ENCODE measurements around the gene TFB2M.
"Not testable (repeated sequence)": the region's sequence is repeated elsewhere in the genome, so short reads cannot be mapped to it uniquely, and the experiment has no call there.

The TFB2M gene

DNA sequence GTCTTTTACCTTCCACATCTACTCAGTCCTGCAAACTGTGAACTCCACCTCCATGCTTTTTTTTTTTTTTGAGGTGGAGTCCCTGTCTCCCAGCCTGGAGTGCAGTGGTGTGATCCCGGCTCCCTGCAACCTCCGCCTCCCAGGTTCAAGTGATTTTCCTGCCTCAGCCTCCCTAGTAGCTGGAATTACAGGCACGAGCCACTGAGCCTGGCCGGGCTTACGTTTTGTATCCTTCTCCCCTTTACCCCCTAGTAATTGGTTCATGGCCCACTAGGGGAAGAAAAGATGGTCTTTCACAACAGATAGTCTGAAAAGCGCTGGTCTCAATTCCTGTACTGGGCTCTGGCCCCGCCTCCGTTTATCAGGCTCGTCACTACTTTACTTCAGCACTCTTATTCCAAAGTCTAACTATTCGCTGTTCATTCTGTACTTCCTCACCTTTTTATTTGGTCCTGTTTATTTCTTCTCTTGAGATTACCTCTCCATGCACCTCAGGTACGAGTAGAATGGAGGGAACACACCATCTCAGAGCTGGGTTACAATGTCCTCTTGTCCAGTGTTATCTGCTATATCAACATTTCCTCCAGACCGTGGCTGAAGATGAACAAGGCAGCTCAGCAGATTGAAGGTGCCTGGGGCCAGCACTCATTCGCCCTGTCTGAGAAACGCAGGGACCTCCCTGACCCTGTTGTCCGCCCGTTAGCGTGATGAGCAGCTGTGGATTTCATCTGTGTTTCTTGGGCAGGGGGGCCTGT, 16.4 kb upstream of the TFB2M start:
- no peak for DNase-seq

GRCh38 chr1:246580497-246581370, 14.7 kb upstream of the TFB2M start:
- no peak for DNase-seq

- no peak for DNase-seq
Measured at GRCh38 chr1:246579818-246580217, 13.8 kb upstream of the TFB2M start.

DNA sequence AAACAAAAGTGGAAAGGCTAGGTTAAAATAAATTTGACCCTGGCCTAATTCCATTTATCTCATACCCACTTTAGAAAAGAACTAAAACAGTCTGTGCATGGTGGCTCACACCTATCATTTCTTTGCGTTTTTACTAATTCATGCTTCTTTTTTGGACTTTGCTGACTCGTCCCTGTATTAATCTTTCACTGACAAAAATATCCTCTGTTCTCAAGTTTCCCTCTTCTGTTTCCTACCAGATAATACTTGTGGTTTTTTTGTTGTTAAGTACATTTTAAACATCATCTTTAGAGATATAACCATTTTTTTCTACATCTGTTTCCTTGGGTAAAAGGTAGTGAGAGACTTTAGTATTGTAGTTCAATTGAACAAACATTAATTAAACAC, 11.7 kb upstream of the TFB2M start:
- no peak for DNase-seq

DNA sequence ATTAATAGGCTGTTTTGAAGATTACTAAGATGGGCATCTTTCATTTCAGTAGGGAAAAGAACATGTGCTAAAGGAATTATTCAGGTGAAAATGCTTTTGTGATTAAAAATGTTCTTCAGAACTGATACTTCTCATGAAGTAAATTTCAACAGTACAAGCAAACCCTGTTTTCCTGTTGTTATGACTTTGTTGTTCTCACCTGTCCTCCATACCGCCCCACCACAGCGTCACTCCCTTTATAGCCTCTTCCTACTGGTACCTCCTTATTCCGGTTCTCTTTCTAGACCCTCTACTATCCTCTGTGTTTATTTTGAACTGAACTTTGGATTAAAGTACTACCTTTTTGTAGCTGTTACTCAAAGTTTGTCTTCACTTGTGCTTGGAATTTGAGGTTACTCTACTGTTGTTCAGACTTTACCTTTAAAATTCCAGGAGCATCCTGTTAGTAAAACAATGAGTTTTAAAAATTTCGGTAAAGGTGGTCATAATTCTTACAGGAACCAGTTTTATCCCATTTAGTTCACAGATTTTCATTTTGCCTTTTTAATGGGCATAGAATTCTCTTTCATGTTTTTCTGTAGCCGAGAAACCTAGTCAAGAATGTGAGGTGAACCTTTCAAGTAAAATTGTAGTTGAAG, 11.1 kb upstream of the TFB2M start:
- DNase-seq = no peak

DNA sequence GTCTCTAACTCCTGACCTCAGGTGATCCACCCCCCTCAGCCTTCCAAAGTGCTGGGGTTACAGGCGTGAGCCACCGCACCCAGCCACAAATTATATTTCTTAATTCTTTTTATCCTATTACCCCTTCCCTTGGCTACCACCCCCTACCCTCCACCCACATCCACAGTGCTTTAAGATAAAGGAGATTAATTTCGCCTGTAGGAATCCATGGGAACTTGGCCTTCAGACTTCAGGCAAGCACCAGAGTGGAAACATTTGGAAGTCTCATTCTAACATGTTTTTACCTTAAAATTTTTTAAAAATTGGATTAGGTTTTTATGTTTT, 10.6 kb upstream of the TFB2M start:
- no peak for DNase-seq

DNA sequence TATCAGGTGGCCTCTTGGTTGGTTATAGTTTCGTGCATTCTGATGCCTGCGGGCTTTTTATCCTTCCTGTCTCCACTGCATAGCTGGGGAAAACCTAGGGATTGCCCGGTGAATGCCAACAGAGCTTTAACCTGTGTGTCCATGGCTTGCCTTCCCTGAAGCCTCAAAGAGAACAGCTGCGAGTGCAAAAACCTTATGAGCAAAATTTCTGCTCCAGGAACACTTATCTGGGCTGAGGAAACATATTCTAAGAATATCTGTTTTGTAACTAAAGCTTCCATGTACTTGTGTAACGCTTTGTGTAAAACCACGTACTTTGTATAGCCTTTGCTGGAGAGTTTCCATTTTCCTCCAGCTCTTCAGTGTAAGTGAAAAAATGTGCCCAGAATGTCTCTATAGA, 7.4 kb upstream of the TFB2M start:
- DNase-seq = no peak

- DNase-seq = no peak
Measured at GRCh38 chr1:246572785-246573184, 6.7 kb upstream of the TFB2M start.

DNA sequence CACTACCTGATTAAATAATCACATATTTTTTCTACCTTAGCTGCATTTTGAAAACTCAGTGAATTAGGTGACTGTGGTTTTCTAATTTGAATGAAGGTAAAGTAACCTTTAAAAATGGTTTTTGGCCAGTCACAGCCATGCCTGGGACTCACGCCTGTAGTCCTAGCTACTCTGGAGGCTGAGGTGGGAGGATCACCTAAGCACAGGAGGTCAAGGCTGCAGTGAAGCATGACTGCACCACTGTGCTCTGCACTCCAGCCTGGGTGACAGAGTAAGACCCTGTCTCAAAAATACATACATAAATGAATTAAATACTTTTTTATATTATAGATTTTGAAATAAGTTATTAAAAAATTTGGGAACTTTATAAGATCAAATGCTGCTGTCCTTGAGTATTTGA, 5.9 kb upstream of the TFB2M start:
- no peak for DNase-seq

GRCh38 chr1:246571309-246571708, 5.2 kb upstream of the TFB2M start:
- not testable (repeated sequence) for DNase-seq

DNA sequence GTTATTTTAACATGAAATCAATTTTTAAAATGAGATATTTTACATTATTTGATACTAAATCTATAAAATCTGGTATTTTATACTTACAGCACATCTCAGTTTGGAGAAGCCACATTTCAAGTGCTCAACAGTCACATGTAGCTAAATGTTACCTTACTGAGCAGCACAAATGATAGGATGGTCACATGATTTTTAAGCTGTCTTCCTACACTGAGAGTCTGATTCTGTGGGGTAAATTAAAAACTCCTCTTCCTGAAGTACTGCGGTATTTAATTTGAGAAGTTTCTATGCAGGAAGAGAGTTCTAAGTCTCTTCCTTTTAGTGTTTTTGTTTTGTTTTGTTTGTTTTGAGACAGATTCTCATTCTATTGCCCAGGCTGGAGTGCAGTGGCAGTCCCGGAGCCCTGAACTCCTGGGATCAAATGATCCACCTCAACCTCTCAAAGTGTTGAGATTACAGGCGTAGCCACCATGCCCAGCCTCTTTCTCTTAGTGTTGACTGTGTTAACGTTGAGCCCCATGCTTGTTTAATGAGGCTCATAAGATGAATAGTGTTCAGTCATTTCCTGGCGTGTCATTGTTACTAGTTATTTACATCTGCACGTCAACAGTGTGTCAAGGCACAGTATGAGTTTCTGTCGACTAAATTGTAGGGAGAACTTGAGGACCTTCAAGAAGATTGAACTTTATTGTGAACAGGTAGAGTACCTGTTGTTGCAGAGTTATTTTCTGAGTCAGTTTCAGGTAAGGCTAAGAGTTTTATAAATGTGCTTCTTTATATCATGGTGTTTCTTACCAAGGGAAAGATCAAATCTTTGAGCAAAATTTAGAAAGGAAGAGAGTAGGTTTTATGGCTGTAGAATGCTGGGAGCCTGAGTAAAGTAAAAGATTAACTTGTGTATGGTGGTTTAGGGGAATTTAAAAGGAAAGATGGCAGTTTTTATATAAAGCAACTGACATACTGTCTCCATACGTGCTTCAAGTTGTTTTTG, 3.5 kb upstream of the TFB2M start:
- DNase-seq = no peak

- DNase-seq = no peak
Measured at GRCh38 chr1:246567646-246568235, 1.7 kb upstream of the TFB2M start.

DNA sequence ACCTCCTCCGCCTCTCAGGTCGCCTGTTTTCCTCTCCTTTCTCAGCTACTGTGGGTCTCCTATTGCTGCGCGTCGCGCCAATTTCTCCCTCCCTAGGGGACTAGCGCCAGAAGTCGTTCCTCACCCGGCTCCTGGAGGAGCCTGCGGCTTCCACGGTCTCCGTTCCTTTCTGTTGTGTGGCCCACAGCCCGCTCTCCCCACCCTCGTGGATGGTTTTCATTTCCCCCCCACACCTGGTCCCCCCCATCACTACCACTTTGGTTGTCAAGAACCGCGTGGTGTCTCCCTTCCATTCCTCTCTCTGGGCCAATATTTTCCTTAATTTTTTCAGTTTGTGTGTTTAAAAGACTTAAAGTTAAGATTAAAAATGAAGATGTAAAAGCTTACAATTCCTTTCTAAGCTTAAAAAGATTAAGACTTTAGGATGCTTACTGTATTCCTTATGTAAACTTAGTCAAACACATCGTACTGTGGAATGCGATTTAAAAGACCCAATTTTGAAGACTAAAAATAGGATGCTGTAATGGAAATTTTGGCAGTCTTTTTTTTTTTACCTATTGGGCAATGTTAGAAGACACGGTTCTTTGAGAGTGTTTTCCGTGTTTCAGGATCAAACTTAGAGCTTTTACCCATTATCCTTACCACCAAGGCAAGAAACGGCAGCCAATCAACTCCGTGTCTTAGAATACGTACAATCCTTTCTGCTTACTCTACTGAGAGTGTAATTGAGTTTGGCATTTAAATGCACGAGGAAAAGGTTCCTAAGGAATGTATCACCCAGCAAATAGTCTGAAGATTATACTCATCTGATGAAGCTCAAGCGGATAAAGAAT, 968 bp upstream of the TFB2M start:
- DNase-seq = peak in 5 of 14 donors; percentile 33 to 76 (median 53)

DNA sequence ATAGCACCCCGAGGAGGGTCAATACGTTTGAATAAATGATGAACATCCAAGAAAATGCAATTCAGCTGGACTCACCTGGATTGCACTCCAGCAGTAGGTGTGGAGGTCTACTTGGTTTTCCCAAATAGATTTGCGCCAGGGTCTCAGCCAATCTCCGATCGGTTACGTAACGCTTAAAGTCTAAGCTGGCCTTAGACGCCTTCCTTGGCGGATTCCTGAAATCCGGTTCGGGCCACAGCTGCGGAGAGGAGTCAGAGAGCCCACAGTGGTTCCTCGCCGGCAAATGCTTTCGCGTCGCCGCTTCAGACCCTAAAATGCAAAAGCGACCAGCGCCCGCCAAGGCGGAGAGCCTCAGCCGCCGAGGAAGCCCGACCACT, 322 bp downstream of the TFB2M start:
- DNase-seq = no peak

DNA sequence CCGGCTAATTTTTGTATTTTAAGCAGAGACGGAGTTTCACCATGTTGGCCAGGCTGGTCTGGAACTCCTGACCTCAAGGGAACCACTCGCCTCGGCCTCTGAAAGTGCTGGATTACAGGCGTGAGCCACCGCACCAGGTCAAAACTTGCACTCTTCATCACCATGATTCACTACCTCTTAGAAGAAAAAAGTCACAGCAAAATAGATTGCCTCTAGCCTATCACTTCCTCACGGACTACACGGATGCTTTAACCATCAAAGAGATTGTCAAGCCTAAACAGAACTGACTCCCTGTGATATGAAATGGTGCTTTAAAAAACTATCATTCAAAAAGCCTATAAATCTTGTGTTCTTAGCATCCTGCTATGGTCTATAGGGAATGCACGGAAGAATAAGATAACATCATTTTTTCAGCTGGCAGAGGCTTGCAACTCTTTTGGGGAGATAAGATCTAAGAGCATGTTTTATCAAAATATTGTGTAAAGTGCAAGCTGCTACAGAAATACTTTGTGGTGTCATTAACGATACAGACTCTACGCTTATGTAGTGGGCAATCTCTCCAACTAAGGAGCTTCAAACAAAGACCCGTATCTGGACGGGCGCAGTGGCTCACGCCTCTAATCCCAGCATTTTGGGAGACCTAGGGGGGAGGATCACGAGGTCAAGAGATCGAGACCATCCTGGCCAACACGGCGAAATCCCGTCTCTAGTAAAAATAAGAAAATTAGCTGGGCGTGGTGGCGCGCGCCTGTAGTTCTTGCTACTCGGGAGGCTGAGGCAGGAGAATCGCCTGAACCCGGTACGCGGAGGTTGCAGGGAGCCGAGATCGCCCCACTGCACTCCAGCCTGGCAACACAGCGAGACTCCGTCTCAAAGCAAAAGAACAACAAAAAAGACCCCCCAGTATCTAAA, 966 bp downstream of the TFB2M start:
- no peak for DNase-seq

DNA sequence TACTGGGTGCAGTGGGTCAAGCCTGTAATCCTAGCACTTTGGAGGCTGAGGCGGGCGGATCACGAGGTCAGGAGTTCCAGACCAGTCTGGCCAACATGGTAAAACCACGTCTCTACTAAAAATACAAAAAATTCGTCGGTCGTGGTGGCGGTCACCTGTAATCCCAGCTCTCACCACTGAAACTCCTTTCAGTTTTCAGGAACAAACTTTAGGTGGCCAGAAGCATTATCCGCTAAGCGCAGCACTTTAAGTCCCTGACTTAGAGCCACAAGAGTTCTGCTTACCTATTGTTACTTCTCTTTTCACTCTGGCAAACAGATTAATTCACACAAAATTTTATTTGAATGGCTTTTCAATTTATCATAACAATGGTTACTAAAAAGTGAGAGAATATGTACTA, 5.2 kb downstream of the TFB2M start:
- DNase-seq = not testable (repeated sequence)

DNA sequence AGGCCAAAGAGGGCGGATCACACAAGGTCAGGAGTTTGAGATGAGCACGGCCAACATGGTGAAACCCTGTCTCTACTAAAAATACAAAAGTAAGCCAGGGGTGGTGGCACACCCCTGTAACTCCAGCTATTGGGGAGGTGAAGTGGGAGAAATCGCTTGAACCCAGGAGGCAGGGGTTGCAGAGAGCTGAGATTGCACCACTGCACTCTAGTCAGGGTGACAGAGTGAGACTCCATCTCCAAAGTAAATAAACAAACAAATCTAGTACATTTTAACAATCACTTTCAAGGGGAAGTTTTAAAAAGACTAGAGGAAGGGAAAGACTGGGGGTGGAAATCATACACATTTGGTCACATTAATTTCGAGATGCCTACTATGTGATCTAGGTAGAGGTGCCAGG, 6.8 kb downstream of the TFB2M start:
- DNase-seq = no peak

GRCh38 chr1:246558041-246558440, 8.0 kb downstream of the TFB2M start:
- DNase-seq = no peak

- DNase-seq = peak in 1 of 14 donors; percentile 45
Measured at GRCh38 chr1:246554201-246554600, 11.9 kb downstream of the TFB2M start.

DNA sequence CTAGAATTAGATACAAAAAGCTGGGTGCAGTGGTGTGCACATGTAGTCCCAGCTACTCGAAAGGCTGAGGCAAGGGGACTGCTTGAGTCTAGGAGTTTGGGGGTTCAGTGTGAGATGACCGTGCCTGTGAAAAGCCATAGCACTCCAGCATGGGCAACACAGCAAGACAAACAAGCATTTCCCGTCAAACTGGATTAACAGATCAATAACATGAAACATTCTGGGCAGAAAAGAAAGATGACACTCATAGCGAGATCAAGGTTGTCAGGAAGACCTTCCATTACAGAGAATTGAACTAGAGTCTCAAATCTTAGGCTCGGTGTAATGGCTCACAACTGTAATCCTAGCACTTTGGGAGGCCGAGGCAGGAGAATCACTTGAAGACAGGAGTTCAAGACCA, 14.0 kb downstream of the TFB2M start:
- DNase-seq = no peak

Measured in C1 segment of cervical spinal cord (tissue), 14 donors.